Colonic mucosa (tissue), 4 donors: ENCODE data around the gene AKAP14. TPM values are rescaled to one million over a fixed set of nuclear protein-coding genes. Genes with fewer than 3 reads are reported as not detected.

Experiments used
- DNase-seq: peaks from one replicate; pipeline ENCODE4 v3.0.0-alpha.2; 2020
- H3K27ac ChIP-seq: fragments of 200-600 bp; one replicate; pipeline ENCODE4 v1.8.0; 2021
- H3K27me3 ChIP-seq: fragments of 200-600 bp; one replicate; pipeline ENCODE4 v1.8.0; 2021
- H3K36me3 ChIP-seq: fragments of 200-600 bp; one replicate; pipeline ENCODE4 v1.8.0; 2021
- H3K4me1 ChIP-seq: fragments of 200-600 bp; one replicate; pipeline ENCODE4 v1.8.0; 2021; ENCODE audit warnings: mild to moderate bottlenecking
- H3K4me3 ChIP-seq: fragments of 200-600 bp; one replicate; pipeline ENCODE4 v1.8.0; 2021
- H3K9ac ChIP-seq, 2 donors: one replicate each; pipeline ENCODE4 v1.7.0; 2013; ENCODE audit warnings: control low read depth in 2 of 2, low read depth in 2 of 2, low read length in 2 of 2
- H3K9me3 ChIP-seq: fragments of 200-600 bp; one replicate; pipeline ENCODE4 v1.8.0; 2021
- CTCF ChIP-seq: fragments of 200-600 bp; IDR thresholded peaks from one replicate; pipeline ENCODE4 v1.8.0; 2022; ENCODE audit warnings: antibody characterized with exemption, mild to moderate bottlenecking
- intact Hi-C: fragments of 100-400 bp; cut with DNase I; formaldehyde crosslinking; loops from one replicate; pipeline ENCODE4 v1.14.1; 2022
- total RNA-seq, 2 donors: library from RNA; stranded (reverse); fragmentation: NEBNext Ultra II Directional in 1 of 2; extraction: Animal tissue kit (Norgen Biotek cat#: 25700) in 1 of 2; gene quantifications; one replicate each; pipeline ENCODE4 v1.2.1, GENCODE V29; 2021
- donor health status: healthy.
- donor health status: DM: no; HTN: no; CAD: no.
- donor health status: DM: no; HTN: no; CAD: no.

Gene AKAP14
- total RNA-seq, 2 donors from 2014 or later = not detected

GRCh38 chrX:119942173-119942819, 46.6 kb downstream of the AKAP14 start:
- no peak for TF ChIP-seq CTCF
- Histone ChIP-seq H3K4me3 (peak overlapping the region; percentile 59), H3K36me3 (no peaks in the 10 kb centered on the region), H3K4me1 (no peaks in the 10 kb centered on the region), H3K9ac (peak overlapping the region; percentile 7 to 82), H3K9me3 (no peaks in the 10 kb centered on the region), H3K27ac (peak overlapping the region; percentile 88), H3K27me3 (no peaks in the 10 kb centered on the region)
- DNase-seq = no peak
- intact Hi-C loops = no loop called here

GRCh38 chrX:119942831-119943184, 47.1 kb downstream of the AKAP14 start:
- DNase-seq = no peak
- Histone ChIP-seq H3K27me3 (no peaks in the 10 kb centered on the region), H3K27ac (peak overlapping the region; percentile 88), H3K9ac (peak overlapping the region; percentile 65 to 82), H3K4me3 (peak overlapping the region; percentile 59), H3K9me3 (no peaks in the 10 kb centered on the region), H3K36me3 (no peaks in the 10 kb centered on the region), H3K4me1 (no peaks in the 10 kb centered on the region)
- intact Hi-C loops = no loop called here
- TF ChIP-seq CTCF = no peak

GRCh38 chrX:119943185-119943988, 47.7 kb downstream of the AKAP14 start, which contains the start of gene NKAP:
Gene NKAP (minus strand): TSS chrX:119943751. CDS start chrX:119943605, 146 bp downstream.
- intact Hi-C loops = no loop called here
- no peaks in the 10 kb centered on the region for H3K27me3 ChIP-seq
- H3K36me3 ChIP-seq = no peaks in the 10 kb centered on the region
- H3K4me1 ChIP-seq = no peaks in the 10 kb centered on the region
- peak; percentile 85 for DNase-seq
- peak within 1 kb of the TSS; percentile 65 to 82 for H3K9ac ChIP-seq
- H3K9me3 ChIP-seq = no peaks in the 10 kb centered on the region
- H3K4me3 ChIP-seq = peak within 1 kb of the TSS; percentile 59
- H3K27ac ChIP-seq = peak within 1 kb of the TSS; percentile 88
- TF ChIP-seq CTCF = no peak

GRCh38 chrX:119945481-119945880, 49.8 kb downstream of the AKAP14 start:
- Histone ChIP-seq H3K36me3 (no peaks in the 10 kb centered on the region), H3K9me3 (no peaks in the 10 kb centered on the region), H3K27ac (no peak overlapping the region), H3K4me1 (no peaks in the 10 kb centered on the region), H3K4me3 (no peak overlapping the region), H3K27me3 (no peaks in the 10 kb centered on the region), H3K9ac (no peak overlapping the region)
- intact Hi-C loops = no loop called here
- DNase-seq = no peak
- TF ChIP-seq CTCF = no peak

- Histone ChIP-seq H3K36me3 (no peaks in the 10 kb centered on the region), H3K27ac (no peak overlapping the region), H3K9me3 (no peaks in the 10 kb centered on the region), H3K9ac (no peak overlapping the region), H3K27me3 (no peaks in the 10 kb centered on the region), H3K4me3 (no peak overlapping the region), H3K4me1 (no peaks in the 10 kb centered on the region)
- intact Hi-C loops = no loop called here
- DNase-seq = no peak
- no peak for TF ChIP-seq CTCF
These were observed 52.7 kb downstream of the AKAP14 start for GRCh38 chrX:119948381-119948780.
